ENCODE results near the gene ADM2. TPM values are rescaled to one million over a fixed set of nuclear protein-coding genes. Genes with fewer than 3 reads are reported as not detected.
A peak's percentile ranks its signal among the peaks of the same experiment; 100 is the strongest.

ADM2 gene
- polyA plus RNA-seq, 1 of the 3 experiments (the other 2 are of a cell fraction): 0.61 TPM

DNA sequence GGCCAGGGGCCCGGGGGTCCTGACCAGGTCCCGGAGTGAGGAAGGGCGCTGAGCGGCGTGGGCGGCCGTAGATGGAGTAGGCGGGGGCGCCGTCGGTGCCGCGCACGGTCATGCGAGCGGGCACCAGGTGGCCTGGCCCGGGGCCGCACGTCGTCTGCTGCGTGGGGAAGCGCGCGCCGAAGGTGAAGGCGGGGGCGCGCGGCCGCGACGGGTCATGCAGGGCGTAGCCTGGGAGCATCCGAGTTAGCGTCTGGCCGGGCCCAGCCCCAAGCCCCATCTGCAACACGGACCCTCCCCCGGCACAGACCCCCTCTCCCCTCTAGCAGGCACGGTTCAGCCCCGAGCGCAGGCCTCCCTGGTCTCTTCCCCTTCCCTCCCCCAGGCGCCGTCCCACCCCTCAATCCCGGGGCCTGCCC lies 50.2 kb downstream of the ADM2 start:
- DNase-seq: peak; percentile 80
- no peaks in the 10 kb centered on the region for H3K27me3 ChIP-seq (ENCODE audit: insufficient read depth)
- WGBS (ENCODE audit: low lambda C conversion rate): 9% methylated on average over 7 of the region's 44 CpGs
- CTCF ChIA-PET: interaction anchor here (0.9 to 1.5 kb wide), 5 partner anchors 9 to 189 kb away, joined by 3 to 12 read pairs (median 3); partner anchors contain the start of gene SYCE3
- peak overlapping the region in 1 of 2 experiments; percentile 56; a peak in 1 of 4 replicates for H3K27ac ChIP-seq (ENCODE audit: low read depth in 2 of 2, low read length in 1 of 2)
- peak overlapping the region; percentile 62 for H3K9ac ChIP-seq
- H4K20me1 ChIP-seq (ENCODE audit: insufficient read depth): no peaks in the 10 kb centered on the region
- H3K9me2 ChIP-seq: no peaks in the 10 kb centered on the region
- H3K4me1 ChIP-seq (ENCODE audit: control insufficient read depth in 1 of 2, insufficient read depth in 2 of 2, low read depth in 1 of 2, low read length in 1 of 2): peaks cover 0 to 19% of the 10 kb centered on the region in 2 experiments; a peak in 1 of 4 replicates
- H3K9me3 ChIP-seq: no peaks in the 10 kb centered on the region
- H3K4me3 ChIP-seq (ENCODE audit: low read depth in 2 of 2, low read length in 1 of 2): peak overlapping the region; percentile 54 to 59
- no peaks in the 10 kb centered on the region for H3K36me3 ChIP-seq (replicated peaks in 1 of 2; ENCODE audit: control insufficient read depth in 1 of 2, insufficient read depth in 2 of 2, low read length in 1 of 2)
- H3K4me2 ChIP-seq: peak overlapping the region; percentile 92
- peak overlapping the region; percentile 29; the same call in 1 of the 2 replicates for H2AFZ ChIP-seq (ENCODE audit: low read depth)
- POLR2A ChIA-PET: interaction anchor here (1.0 to 1.2 kb wide), 3 partner anchors 24 to 51 kb away, joined by 3 to 8 read pairs (median 3); partner anchors contain the start of gene SYCE3
- H3K79me2 ChIP-seq (ENCODE audit: insufficient read depth): no peaks in the 10 kb centered on the region
- peaks cover 13% of the 10 kb centered on the region for H3F3A ChIP-seq (replicated peaks; ENCODE audit: insufficient read depth)
- TF ChIP-seq FOXM1 (IDR thresholded peaks at IDR 0.05; ENCODE audit: low read depth) (no peak), CHD2 (IDR thresholded peaks at IDR 0.05; ENCODE audit: low read length, partially characterized antibody) (no peak), FOSL2 (IDR thresholded peaks at IDR 0.05; ENCODE audit: borderline replicate concordance, low read depth) (no peak), POLR2AphosphoS5 (IDR thresholded peaks at IDR 0.05; ENCODE audit: low read depth, low read length) (peak; percentile 15; the same call in 1 of the 2 replicates), FOXJ3 (CRISPR knock-in tag; IDR thresholded peaks at IDR 0.05) (no peak)
- TF ChIP-seq, protein P1, sequence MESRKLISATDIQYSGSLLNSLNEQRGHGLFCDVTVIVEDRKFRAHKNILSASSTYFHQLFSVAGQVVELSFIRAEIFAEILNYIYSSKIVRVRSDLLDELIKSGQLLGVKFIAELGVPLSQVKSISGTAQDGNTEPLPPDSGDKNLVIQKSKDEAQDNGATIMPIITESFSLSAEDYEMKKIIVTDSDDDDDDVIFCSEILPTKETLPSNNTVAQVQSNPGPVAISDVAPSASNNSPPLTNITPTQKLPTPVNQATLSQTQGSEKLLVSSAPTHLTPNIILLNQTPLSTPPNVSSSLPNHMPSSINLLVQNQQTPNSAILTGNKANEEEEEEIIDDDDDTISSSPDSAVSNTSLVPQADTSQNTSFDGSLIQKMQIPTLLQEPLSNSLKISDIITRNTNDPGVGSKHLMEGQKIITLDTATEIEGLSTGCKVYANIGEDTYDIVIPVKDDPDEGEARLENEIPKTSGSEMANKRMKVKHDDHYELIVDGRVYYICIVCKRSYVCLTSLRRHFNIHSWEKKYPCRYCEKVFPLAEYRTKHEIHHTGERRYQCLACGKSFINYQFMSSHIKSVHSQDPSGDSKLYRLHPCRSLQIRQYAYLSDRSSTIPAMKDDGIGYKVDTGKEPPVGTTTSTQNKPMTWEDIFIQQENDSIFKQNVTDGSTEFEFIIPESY (IDR thresholded peaks at IDR 0.05; ENCODE audit: borderline replicate concordance, low read depth): no peak

DNA sequence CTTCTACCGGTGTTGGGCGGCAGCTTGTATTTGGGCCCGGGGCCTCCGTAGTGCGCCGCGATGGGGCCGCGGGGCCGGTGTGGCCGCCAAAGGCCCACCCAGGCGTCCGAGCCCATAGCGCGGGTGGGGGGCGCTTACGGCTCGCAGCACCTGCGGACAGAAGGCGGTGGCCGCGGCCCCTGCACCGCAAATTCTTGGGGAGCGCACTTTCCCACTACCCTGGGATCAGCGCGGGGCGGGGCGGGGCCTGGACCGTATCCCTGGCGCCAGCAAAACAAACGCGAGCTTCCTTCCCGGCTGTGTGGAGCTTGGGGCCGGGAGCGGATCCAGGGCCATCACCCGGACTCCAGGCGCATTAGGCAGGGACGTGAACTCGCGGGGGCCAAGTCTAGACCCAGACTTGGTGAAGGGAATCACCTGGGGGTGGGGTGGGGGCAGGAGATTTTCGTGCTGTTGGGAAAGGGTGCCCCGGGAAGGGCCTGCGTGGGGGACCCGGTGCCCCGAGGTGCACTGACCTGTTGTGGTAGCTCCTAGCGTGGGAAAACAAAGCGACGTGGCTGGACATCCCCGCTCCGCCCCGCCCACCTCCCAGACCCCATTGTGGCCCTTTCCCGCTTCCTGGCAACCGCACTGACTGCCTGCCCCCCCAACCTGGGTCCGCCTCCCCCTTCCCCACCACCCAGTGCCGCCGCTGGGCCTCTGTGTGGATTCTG lies 50.8 kb downstream of the ADM2 start:
- Histone ChIP-seq H2AFZ (ENCODE audit: low read depth) (peak overlapping the region; percentile 29; the same call in 1 of the 2 replicates), H3K27me3 (ENCODE audit: insufficient read depth) (no peaks in the 10 kb centered on the region), H3K4me3 (ENCODE audit: low read depth in 2 of 2, low read length in 1 of 2) (peak overlapping the region; percentile 54 to 59), H3F3A (replicated peaks; ENCODE audit: insufficient read depth) (peaks cover 11% of the 10 kb centered on the region), H3K9me2 (no peaks in the 10 kb centered on the region), H3K79me2 (ENCODE audit: insufficient read depth) (no peaks in the 10 kb centered on the region), H3K9me3 (no peaks in the 10 kb centered on the region), H3K36me3 (replicated peaks in 1 of 2; ENCODE audit: control insufficient read depth in 1 of 2, insufficient read depth in 2 of 2, low read length in 1 of 2) (no peaks in the 10 kb centered on the region), H3K4me1 (ENCODE audit: control insufficient read depth in 1 of 2, insufficient read depth in 2 of 2, low read depth in 1 of 2, low read length in 1 of 2) (peaks cover 0 to 13% of the 10 kb centered on the region in 2 experiments; a peak in 1 of 4 replicates), H4K20me1 (ENCODE audit: insufficient read depth) (no peaks in the 10 kb centered on the region), H3K27ac (ENCODE audit: low read depth in 2 of 2, low read length in 1 of 2) (peak overlapping the region in 1 of 2 experiments; percentile 56; a peak in 1 of 4 replicates), H3K4me2 (peak overlapping the region; percentile 92), H3K9ac (peak overlapping the region; percentile 62)
- POLR2A ChIA-PET: interaction anchor here (1.0 to 1.2 kb wide), 3 partner anchors 24 to 50 kb away, joined by 3 to 8 read pairs (median 3); partner anchors contain the start of gene SYCE3
- WGBS (ENCODE audit: low lambda C conversion rate): 15% methylated on average over 10 of the region's 56 CpGs
- TF ChIP-seq, protein P2, sequence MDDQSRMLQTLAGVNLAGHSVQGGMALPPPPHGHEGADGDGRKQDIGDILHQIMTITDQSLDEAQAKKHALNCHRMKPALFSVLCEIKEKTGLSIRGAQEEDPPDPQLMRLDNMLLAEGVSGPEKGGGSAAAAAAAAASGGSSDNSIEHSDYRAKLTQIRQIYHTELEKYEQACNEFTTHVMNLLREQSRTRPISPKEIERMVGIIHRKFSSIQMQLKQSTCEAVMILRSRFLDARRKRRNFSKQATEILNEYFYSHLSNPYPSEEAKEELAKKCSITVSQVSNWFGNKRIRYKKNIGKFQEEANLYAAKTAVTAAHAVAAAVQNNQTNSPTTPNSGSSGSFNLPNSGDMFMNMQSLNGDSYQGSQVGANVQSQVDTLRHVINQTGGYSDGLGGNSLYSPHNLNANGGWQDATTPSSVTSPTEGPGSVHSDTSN (IDR thresholded peaks at IDR 0.05): peak; percentile 10; the same call in 1 of the 2 replicates
- no peak for TF ChIP-seq ELF1 (IDR thresholded peaks at IDR 0.05)
- DNase-seq: peak; percentile 90
- CTCF ChIA-PET: interaction anchor here (0.9 to 1.5 kb wide), 5 partner anchors 9 to 190 kb away, joined by 3 to 12 read pairs (median 3); partner anchors contain the start of gene SYCE3

Data from SK-N-SH (cell line).